ENCODE measurements around the gene APOA5.

Gene APOA5

GRCh38 chr11:116828632-116829524, 37.2 kb upstream of the APOA5 start:
- no peak for FAIRE-seq
- no peak for DNase-seq (ENCODE audit: extremely low spot score, insufficient read length, low read depth)

- DNase-seq (ENCODE audit: extremely low spot score, insufficient read length, low read depth) (no peak), FAIRE-seq (no peak)
Measured at GRCh38 chr11:116827461-116827860, 35.8 kb upstream of the APOA5 start.

- FAIRE-seq, result no peak
- no peak for DNase-seq (ENCODE audit: extremely low spot score, insufficient read length, low read depth)
Measured at GRCh38 chr11:116826751-116827431, 35.2 kb upstream of the APOA5 start.

- FAIRE-seq (no peak), DNase-seq (ENCODE audit: extremely low spot score, insufficient read length, low read depth) (no peak)
Measured at GRCh38 chr11:116825854-116826750, 34.4 kb upstream of the APOA5 start.

- FAIRE-seq, result no peak
Measured at GRCh38 chr11:116825434-116825833, 33.8 kb upstream of the APOA5 start.

GRCh38 chr11:116823031-116823843, 31.6 kb upstream of the APOA5 start, which contains the start of gene APOA4:
APOA4 (minus strand) TSS chr11:116823304; CDS start chr11:116823191, 113 bp downstream.
- FAIRE-seq, result no peak
- DNase-seq (ENCODE audit: extremely low spot score, insufficient read length, low read depth), result no peak

More at GRCh38 chr11:116825434-116825833, 33.8 kb upstream of the APOA5 start:
- DNase-seq (ENCODE audit: extremely low spot score, insufficient read length, low read depth), result no peak

- no peak for FAIRE-seq
- no peak for DNase-seq (ENCODE audit: extremely low spot score, insufficient read length, low read depth)
Measured at GRCh38 chr11:116822575-116822974, 30.9 kb upstream of the APOA5 start.

GRCh38 chr11:116821050-116821918, 29.6 kb upstream of the APOA5 start:
- DNase-seq (ENCODE audit: extremely low spot score, insufficient read length, low read depth) (no peak), FAIRE-seq (no peak)

- no peak for DNase-seq (ENCODE audit: extremely low spot score, insufficient read length, low read depth)
- FAIRE-seq, result no peak
Measured at GRCh38 chr11:116819049-116819448, 27.4 kb upstream of the APOA5 start.

GRCh38 chr11:116814502-116814901, 22.8 kb upstream of the APOA5 start:
- DNase-seq (ENCODE audit: extremely low spot score, insufficient read length, low read depth), result no peak
- FAIRE-seq, result no peak

GRCh38 chr11:116813781-116814471, 22.2 kb upstream of the APOA5 start:
- FAIRE-seq (no peak), DNase-seq (ENCODE audit: extremely low spot score, insufficient read length, low read depth) (no peak)

GRCh38 chr11:116813170-116813569, 21.5 kb upstream of the APOA5 start:
- no peak for FAIRE-seq
- DNase-seq (ENCODE audit: extremely low spot score, insufficient read length, low read depth), result no peak

GRCh38 chr11:116812109-116812508, 20.4 kb upstream of the APOA5 start:
- FAIRE-seq (no peak), DNase-seq (ENCODE audit: extremely low spot score, insufficient read length, low read depth) (no peak)

GRCh38 chr11:116811194-116811593, 19.5 kb upstream of the APOA5 start:
- FAIRE-seq (no peak), DNase-seq (ENCODE audit: extremely low spot score, insufficient read length, low read depth) (no peak)

GRCh38 chr11:116808262-116809175, 16.8 kb upstream of the APOA5 start:
- no peak for FAIRE-seq
- DNase-seq (ENCODE audit: extremely low spot score, insufficient read length, low read depth), result no peak

GRCh38 chr11:116807601-116808261, 16.1 kb upstream of the APOA5 start:
- FAIRE-seq (no peak), DNase-seq (ENCODE audit: extremely low spot score, insufficient read length, low read depth) (no peak)
